PC-3 (cell line): ENCODE results near the gene TMEM130. TPM values are rescaled to one million over a fixed set of nuclear protein-coding genes. Genes with fewer than 3 reads are reported as not detected.
A peak's percentile ranks its signal among the peaks of the same experiment; 100 is the strongest.

Experiments used
- ATAC-seq: fragments of 200-7000 bp; cut with Tn5 transposase; 2 replicates; pipeline ENCODE4 v1.9.1; 2020; ENCODE audit warnings: mild to moderate bottlenecking, moderate library complexity
- BruUV-seq: library from RNA; stranded (reverse); fragments of 400-500 nt; replicated peaks from 2 replicates; lab custom pipeline; 2021; lab: Mats Ljungman, UMichigan
- CTCF ChIA-PET: fragments of 300-600 bp; sonication (Branson Sonifier 250); formaldehyde crosslinking; loops from one replicate; lab custom pipeline; 2022; ENCODE audit warnings: antibody characterized with exemption; lab: Charles Lee
- POLR2A ChIA-PET: fragments of 300-600 bp; sonication (Branson Sonifier 250); formaldehyde crosslinking; loops from one replicate; lab custom pipeline; 2022; ENCODE audit warnings: antibody characterized with exemption; ENCODE audit not compliant: unreplicated experiment; lab: Charles Lee
- DNase-seq: peaks from one replicate; pipeline ENCODE4 v3.0.0-alpha.2; 2015
- H2AFZ ChIP-seq: fragments of 300-600 bp; sonication (generic); 2 replicates; pipeline ENCODE4 v1.6.0; 2016; ENCODE audit warnings: antibody characterized with exemption, low read length
- H3F3A ChIP-seq: fragments of 300-600 bp; sonication (generic); one replicate; pipeline ENCODE4 v1.6.0; 2017; ENCODE audit warnings: antibody characterized with exemption, low read length, control low read depth, mild to moderate bottlenecking; ENCODE audit not compliant: unreplicated experiment
- H3K27ac ChIP-seq: fragments of 300-600 bp; sonication (generic); 2 replicates; pipeline ENCODE4 v1.5.1; 2016; ENCODE audit warnings: mild to moderate bottlenecking, low read length
- H3K27me3 ChIP-seq: fragments of 300-600 bp; sonication (generic); 2 replicates; pipeline ENCODE4 v1.6.1; 2016; ENCODE audit warnings: low read length, mixed read lengths
- H3K36me3 ChIP-seq: fragments of 300-600 bp; sonication (generic); 2 replicates; pipeline ENCODE4 v1.6.1; 2016; ENCODE audit warnings: low read depth, mixed run types, low read length, mixed read lengths
- H3K4me1 ChIP-seq: fragments of 300-600 bp; sonication (generic); 2 replicates; pipeline ENCODE4 v1.5.1; 2016; ENCODE audit warnings: low read length; ENCODE audit not compliant: insufficient read depth
- H3K4me2 ChIP-seq: fragments of 300-600 bp; sonication (generic); 2 replicates; pipeline ENCODE4 v1.6.0; 2016; ENCODE audit warnings: low read length
- H3K4me3 ChIP-seq: fragments of 300-600 bp; sonication (generic); 2 replicates; pipeline ENCODE4 v1.5.1; 2016; ENCODE audit warnings: mild to moderate bottlenecking, low read length, mixed read lengths
- H3K79me2 ChIP-seq: fragments of 300-600 bp; sonication (generic); 2 replicates; pipeline ENCODE4 v1.6.1; 2017; ENCODE audit warnings: low read length, mixed read lengths
- H3K9ac ChIP-seq: fragments of 300-600 bp; sonication (generic); 2 replicates; pipeline ENCODE4 v1.6.0; 2016; ENCODE audit warnings: mild to moderate bottlenecking, low read length
- H3K9me2 ChIP-seq: fragments of 300-600 bp; sonication (generic); replicated peaks from 2 replicates; pipeline ENCODE4 v1.6.1; 2016; ENCODE audit warnings: mixed run types, low read length, mixed read lengths
- H3K9me3 ChIP-seq: fragments of 300-600 bp; sonication (generic); 2 replicates; pipeline ENCODE4 v1.6.1; 2016; ENCODE audit warnings: low read length, mixed read lengths
- H4K20me1 ChIP-seq: fragments of 300-600 bp; sonication (generic); 2 replicates; pipeline ENCODE4 v1.6.1; 2016; ENCODE audit warnings: low read length, mixed read lengths
- CTCF ChIP-seq: fragments of 300-600 bp; sonication (generic); conservative IDR thresholded peaks from 2 replicates; pipeline ENCODE4 v1.5.1; 2017; ENCODE audit warnings: antibody characterized with exemption, low read depth, mild to moderate bottlenecking, low read length
- EZH2 ChIP-seq: fragments of 300-600 bp; sonication (generic); IDR thresholded peaks from one replicate; pipeline ENCODE4 v1.6.1; 2017; ENCODE audit warnings: antibody characterized with exemption, mild to moderate bottlenecking, low read length; ENCODE audit not compliant: unreplicated experiment
- EZH2phosphoT487 ChIP-seq: fragments of 300-600 bp; sonication (generic); IDR thresholded peaks from 2 replicates; pipeline ENCODE4 v1.6.1; 2018; ENCODE audit warnings: mild to moderate bottlenecking, antibody characterized with exemption, low read length, borderline replicate concordance
- intact Hi-C: fragments of 100-400 bp; cut with micrococcal nuclease; formaldehyde crosslinking; loops from 2 replicates; pipeline ENCODE4 v1.9.0; 2023
- total RNA-seq: library from RNA; depleted of rRNA; stranded (reverse); fragments of >200 nt; gene quantifications from 2 replicates; pipeline ENCODE4 v1.2.3, GENCODE V29; 2014

TMEM130 gene
- total RNA-seq, 1 experiment from 2014 or later = not detected

GRCh38 chr7:98913026-98913425 lies 43.2 kb upstream of the TMEM130 start:
- Histone ChIP-seq H3K27ac (no peak overlapping the region), H3K27me3 (no peaks in the 10 kb centered on the region), H3K9me3 (no peaks in the 10 kb centered on the region), H3K9me2 (no peaks in the 10 kb centered on the region), H2AFZ (no peak overlapping the region), H3K79me2 (no peaks in the 10 kb centered on the region), H3K36me3 (peaks cover 35% of the 10 kb centered on the region), H3F3A (no peaks in the 10 kb centered on the region), H3K4me2 (no peak overlapping the region), H3K4me3 (no peak overlapping the region), H4K20me1 (0 out of 2 replicates have a peak, but pooled peaks cover 3% of the 10 kb centered on the region), H3K4me1 (peaks cover 6% of the 10 kb centered on the region; the same call in 1 of the 2 replicates), H3K9ac (no peak overlapping the region)
- ChIA-PET CTCF (no interaction called here), POLR2A (no interaction called here)
- ATAC-seq = no peak
- no peak for DNase-seq
- TF ChIP-seq CTCF = no peak
- no peak for TF ChIP-seq EZH2phosphoT487
- no peak for TF ChIP-seq EZH2
- no TSS peak for BruUV-seq
- intact Hi-C loops = loop anchor here (1.0 kb wide), 1 partner anchor 34 kb away; no protein-coding TSS in a partner anchor

- DNase-seq = no peak
- ATAC-seq = no peak
- Histone ChIP-seq H3K9me2 (no peaks in the 10 kb centered on the region), H3K27ac (no peak overlapping the region), H3K4me3 (no peak overlapping the region), H3F3A (no peaks in the 10 kb centered on the region), H3K36me3 (peaks cover 35% of the 10 kb centered on the region), H3K9me3 (no peaks in the 10 kb centered on the region), H2AFZ (no peak overlapping the region), H3K4me2 (no peak overlapping the region), H3K79me2 (no peaks in the 10 kb centered on the region), H3K27me3 (no peaks in the 10 kb centered on the region), H3K9ac (no peak overlapping the region), H3K4me1 (peaks cover 6% of the 10 kb centered on the region; the same call in 1 of the 2 replicates), H4K20me1 (0 out of 2 replicates have a peak, but pooled peaks cover 3% of the 10 kb centered on the region)
- POLR2A ChIA-PET = no interaction called here
- intact Hi-C loops = no loop called here
- CTCF ChIA-PET = no interaction called here
- TF ChIP-seq CTCF = no peak
- no peak for TF ChIP-seq EZH2
- no peak for TF ChIP-seq EZH2phosphoT487
- no TSS peak for BruUV-seq
Observed at GRCh38 chr7:98911916-98912315, 42.1 kb upstream of the TMEM130 start.

- no peaks in the 10 kb centered on the region for H3F3A ChIP-seq
- no peaks in the 10 kb centered on the region for H3K9me3 ChIP-seq
- intact Hi-C loops = no loop called here
- no peak overlapping the region for H2AFZ ChIP-seq
- DNase-seq = no peak
- no peaks in the 10 kb centered on the region for H3K9me2 ChIP-seq
- ChIA-PET CTCF (no interaction called here), POLR2A (no interaction called here)
- TSS peak; percentile 21 for BruUV-seq
- no peak for TF ChIP-seq EZH2
- no peak for TF ChIP-seq CTCF
- no peak for TF ChIP-seq EZH2phosphoT487
- no peaks in the 10 kb centered on the region for H3K27me3 ChIP-seq
- H3K79me2 ChIP-seq = no peaks in the 10 kb centered on the region
- H3K4me3 ChIP-seq = no peak overlapping the region
- H3K4me1 ChIP-seq = peaks cover 6% of the 10 kb centered on the region; the same call in 1 of the 2 replicates
- H4K20me1 ChIP-seq = 0 out of 2 replicates have a peak, but pooled peaks cover 3% of the 10 kb centered on the region
- H3K4me2 ChIP-seq = no peak overlapping the region
- no peak overlapping the region for H3K27ac ChIP-seq
- ATAC-seq = no peak
- peaks cover 32% of the 10 kb centered on the region for H3K36me3 ChIP-seq
- no peak overlapping the region for H3K9ac ChIP-seq
Observed at GRCh38 chr7:98910427-98910826, 40.6 kb upstream of the TMEM130 start.
